ENCODE results near the gene TRMT1L.
"Not testable (repeated sequence)": the region's sequence is repeated elsewhere in the genome, so short reads cannot be mapped to it uniquely, and the experiment has no call there.

The TRMT1L gene

DNA sequence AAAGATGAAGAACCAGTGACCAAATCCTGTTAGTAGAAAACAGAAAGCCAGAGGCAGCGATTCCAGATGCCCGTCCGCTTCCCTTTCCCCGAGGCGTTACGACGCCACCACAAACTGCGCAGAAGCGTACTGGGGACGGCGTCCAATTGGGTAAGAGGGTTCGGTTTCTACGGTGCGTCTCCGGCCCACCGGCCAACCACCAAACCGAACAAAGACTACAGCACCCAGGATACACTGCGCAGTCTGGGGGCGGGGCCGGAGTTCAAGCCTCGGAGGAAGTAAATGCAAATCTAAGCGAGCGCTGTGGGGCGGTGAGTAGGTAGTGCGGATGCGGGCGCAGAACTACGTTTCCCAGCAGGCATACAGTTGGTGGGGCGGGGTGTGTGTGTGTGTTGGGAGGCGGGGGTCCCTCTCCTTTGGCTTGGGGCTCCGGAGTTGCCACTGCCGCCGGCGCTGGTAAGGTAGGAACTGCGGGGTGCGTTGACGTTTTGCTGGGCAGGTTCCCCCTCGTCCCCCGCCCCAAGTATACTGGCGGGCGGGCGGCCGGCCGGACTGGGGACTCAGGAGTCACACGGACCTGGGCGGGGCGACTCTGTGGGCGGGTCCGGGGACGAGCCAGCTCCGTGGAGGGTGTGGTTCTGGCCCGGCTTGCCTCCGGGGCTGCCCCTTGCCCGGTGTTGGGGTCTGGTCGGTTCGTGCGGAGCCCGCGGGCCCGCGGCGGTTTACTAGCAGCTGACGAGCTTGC is at the start of gene TRMT1L, which contains the start of gene SWT1:
TRMT1L (minus strand) TSS at position 100 of the 745 bp plus-strand sequence. CDS start 241 bp downstream, outside the sequence.
SWT1 (plus strand) TSS at position 314 of the 745 bp plus-strand sequence. CDS start 3,675 bp downstream, outside the sequence.
- DNase-seq: peak; percentile 98

DNA sequence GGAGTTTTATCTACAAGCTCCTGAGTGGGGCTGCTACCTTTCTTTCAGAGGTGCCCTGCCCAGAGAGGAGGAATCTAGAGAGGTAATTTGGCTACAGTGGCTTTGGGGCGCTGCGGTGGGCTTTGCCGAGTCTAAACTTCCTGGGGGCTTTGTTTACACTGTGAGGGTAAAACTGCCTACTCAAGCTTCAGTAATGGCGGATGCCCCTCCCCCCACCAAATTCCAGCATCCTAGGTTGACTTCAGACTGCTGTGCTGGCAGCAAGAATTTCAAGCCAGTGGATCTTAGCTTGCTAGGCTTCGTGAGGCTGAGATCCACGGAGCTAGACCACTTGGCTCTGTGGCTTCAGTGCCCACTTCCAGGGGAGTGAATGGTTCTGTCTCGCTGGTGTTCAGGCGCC is 44.1 kb upstream of the TRMT1L start:
- no peak for DNase-seq

GRCh38 chr1:185198712-185199111 is 42.0 kb upstream of the TRMT1L start:
- DNase-seq: not testable (repeated sequence)

DNA sequence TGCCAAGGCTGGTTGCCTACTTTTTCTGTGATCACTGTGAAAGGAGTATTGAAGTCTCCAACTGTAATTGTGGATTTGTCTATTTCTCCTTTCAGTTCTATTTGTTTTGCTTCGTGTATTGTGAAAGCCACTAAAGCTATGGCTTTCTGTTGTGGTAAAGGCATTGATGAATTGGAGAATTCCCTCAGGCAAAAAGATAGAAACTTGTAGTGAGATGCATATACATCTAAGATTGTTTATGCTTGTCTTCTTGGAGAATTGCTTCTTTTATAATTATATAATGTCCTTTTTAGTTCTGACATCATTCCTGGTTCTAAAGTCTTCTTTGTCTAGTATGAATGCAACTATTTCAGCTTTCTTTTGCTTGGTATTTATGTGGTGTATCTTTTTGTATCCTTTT is 37.0 kb upstream of the TRMT1L start:
- DNase-seq: no peak

- peak; percentile 15 for DNase-seq
Observed at GRCh38 chr1:185170291-185170848, 13.6 kb upstream of the TRMT1L start.

GRCh38 chr1:185166106-185166505 is 9.4 kb upstream of the TRMT1L start:
- DNase-seq: no peak

DNA sequence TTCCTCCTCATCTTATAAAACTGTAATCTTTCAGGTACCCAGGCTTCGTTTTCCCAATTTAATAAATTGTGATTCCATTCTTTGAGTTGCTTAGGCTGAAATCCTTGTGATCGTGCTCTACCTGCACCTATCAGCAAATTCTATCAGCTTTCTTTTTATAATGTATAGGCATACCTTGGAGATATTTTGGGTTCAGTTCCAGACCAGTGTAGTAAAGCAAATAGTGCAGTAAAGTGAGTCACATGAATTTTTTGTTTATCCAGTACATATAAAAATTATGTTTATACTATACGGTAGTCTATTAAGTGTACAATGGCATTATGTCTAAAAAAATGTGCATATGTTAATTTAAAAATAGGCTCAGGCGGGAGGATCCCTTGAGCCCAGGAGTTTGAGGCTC is 5.7 kb upstream of the TRMT1L start:
- no peak for DNase-seq

DNA sequence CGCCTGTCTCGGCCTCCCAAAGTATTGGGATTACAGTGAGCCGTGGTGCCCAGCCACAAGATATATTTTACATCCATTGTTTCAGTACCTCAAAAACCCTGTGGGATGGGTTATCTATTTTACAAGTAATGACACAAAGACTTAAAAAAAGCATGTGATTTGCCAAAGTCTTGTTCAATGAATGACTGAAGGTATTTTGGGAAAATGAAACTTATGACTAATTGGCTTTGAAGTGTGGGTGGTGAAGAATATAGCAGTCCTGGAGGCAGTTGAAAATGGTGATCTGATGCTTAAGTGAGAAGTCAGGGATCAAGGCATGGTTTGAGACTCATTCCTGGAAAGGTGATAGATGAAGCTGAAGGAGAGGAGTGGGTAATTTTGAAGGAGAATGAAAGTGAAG is 3.2 kb upstream of the TRMT1L start:
- DNase-seq: no peak

DNA sequence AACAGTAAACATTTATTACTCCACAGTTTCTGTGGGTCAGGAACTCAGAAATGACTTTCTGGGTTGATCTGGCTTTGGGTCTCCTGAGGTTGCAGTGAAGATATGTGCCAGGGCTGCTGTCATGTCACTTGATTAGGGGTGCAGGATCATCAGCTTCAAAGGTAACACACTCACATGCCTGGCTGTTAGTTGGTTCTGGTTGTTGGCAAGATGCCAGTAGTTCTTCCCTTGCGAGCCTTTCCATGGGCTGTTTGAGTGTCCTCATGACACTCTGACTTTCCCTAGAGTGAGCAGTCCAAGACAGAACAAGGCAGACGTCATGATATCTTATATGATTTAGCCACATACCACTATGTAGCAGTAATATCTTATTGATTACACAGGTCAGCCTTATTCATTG is 2.0 kb upstream of the TRMT1L start:
- no peak for DNase-seq

DNA sequence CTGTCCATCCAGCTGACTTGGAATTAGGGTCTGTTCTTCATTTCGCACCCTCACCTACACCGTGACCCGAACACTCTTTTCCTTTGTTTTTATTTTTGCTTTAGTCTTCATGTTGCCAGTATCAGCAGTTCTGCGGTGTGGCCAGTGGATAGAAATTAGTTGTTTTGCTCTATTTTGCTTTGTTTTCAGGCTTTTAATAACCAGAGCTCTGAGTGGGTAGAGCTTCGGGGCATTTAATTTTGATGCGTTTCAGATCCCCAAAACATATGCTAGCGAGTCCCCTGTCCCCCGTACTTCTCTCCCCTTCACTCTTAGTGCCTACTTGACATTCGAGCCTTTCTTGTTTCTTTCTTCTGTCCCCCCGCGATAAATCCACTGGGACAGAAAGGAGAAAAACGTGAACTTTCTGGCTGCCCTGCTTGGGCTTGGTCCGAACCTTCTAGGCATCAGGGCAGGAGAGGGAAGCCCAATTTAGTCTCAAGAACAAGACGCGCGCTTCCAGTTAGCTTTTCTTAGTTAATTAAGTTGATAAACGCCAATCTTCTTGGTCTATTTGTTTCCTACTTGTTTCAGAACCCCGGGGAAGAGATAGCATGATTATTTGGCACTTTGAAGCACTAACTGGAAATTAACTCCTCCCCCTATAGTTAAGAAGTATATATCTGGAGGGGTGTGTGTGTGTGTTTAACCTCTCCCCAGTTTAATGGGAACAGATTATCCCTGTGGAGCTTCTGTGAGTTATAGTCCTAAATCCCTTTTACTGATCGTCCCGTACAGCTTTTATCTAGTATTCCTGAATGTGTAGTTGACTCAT is 1.1 kb upstream of the TRMT1L start:
- DNase-seq: no peak

GRCh38 chr1:185156288-185156853 is 382 bp downstream of the TRMT1L start:
- no peak for DNase-seq

DNA sequence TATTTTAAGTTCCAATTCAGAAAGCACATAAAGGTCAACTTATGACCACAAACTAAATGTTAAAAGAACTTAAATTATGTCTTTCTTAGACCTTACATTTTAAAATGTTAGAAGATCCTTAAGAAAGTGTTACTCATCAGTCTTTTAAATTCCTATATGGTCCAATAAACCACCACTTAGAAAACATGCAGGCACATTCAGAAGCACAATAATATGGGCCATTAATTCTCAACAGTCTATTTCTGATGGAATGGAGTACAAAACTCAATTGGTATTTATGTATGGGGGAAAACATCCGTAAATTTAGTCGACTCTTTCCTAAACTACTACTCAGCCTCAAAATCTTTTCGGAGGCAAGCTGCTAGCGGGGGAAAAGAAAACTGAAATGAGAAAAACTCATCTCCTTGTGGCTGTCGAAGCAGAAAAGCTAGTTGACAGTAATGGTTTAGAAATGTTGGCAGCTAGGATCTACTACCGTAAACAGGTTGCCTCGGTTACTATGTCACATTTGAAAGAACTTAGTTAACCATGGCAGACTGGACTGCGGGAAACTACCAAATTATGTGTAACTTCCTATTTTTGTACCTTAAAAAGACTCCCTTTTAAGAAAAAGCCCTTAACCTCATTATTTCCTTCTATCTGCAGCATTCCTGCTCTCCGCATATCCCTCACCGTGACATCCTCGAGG is 1.0 kb downstream of the TRMT1L start:
- DNase-seq: no peak

- DNase-seq: no peak
Observed at GRCh38 chr1:185154912-185155513, 1.7 kb downstream of the TRMT1L start.

GRCh38 chr1:185152187-185152767 is 4.5 kb downstream of the TRMT1L start:
- no peak for DNase-seq

DNA sequence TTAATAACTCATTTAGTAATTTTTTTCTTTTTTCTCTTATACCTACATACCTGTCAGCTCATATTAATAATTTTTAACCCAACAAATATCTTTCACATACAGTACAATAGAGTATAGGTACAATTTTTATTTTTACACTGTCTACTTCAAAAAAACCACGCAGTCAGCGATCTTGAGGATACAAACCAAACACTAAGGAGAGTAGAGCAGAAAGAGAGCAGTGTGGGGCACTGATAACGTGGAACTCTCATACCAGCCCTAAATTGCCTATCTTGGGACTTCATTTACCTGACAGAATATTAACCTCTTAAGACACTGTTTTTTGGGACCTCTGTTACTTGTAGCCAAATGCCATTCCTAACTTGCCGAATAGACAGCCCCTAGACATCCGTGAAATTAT is 5.5 kb downstream of the TRMT1L start:
- no peak for DNase-seq

GRCh38 chr1:185144233-185144632 is 12.5 kb downstream of the TRMT1L start:
- DNase-seq: no peak

- DNase-seq: no peak
Observed at GRCh38 chr1:185139246-185139645, 17.5 kb downstream of the TRMT1L start.

GRCh38 chr1:185137896-185138545 is 18.7 kb downstream of the TRMT1L start:
- DNase-seq: no peak

GRCh38 chr1:185132534-185132933 is 24.2 kb downstream of the TRMT1L start:
- DNase-seq: no peak

GRCh38 chr1:185129708-185130107 is 27.0 kb downstream of the TRMT1L start:
- DNase-seq: no peak

GRCh38 chr1:185112356-185112755 is 44.4 kb downstream of the TRMT1L start:
- DNase-seq: no peak
